WTC11 (cell line): ENCODE results near the gene EIF4E3.

Experiments
- ARID4B ChIP-seq: sonication (generic); formaldehyde crosslinking; IDR thresholded peaks from 2 replicates; pipeline ENCODE4 v1.8.0; 2023; ENCODE audit warnings: missing genetic modification reagents, mild to moderate bottlenecking, borderline replicate concordance
- CTCF ChIP-seq: fragments of 200-600 bp; IDR thresholded peaks from 2 replicates; pipeline ENCODE4 v1.8.0; 2022; ENCODE audit warnings: antibody characterized with exemption
- E2F5 ChIP-seq: sonication (generic); formaldehyde crosslinking; IDR thresholded peaks from 2 replicates; pipeline ENCODE4 v1.8.1; 2022; ENCODE audit warnings: mild to moderate bottlenecking, moderate library complexity, missing genetic modification reagents
- FOXK1 ChIP-seq: sonication (generic); formaldehyde crosslinking; IDR thresholded peaks from 2 replicates; pipeline ENCODE4 v1.8.0; 2022; ENCODE audit warnings: mild to moderate bottlenecking, moderate library complexity, missing genetic modification reagents
- HMGXB4 ChIP-seq: sonication (generic); formaldehyde crosslinking; IDR thresholded peaks from 2 replicates; pipeline ENCODE4 v1.8.1; 2023; ENCODE audit warnings: mild to moderate bottlenecking, moderate library complexity, missing genetic modification reagents
- JUN ChIP-seq: sonication (generic); formaldehyde crosslinking; IDR thresholded peaks from 2 replicates; pipeline ENCODE4 v1.8.0; 2023; ENCODE audit warnings: mild to moderate bottlenecking, missing genetic modification reagents
- MAX ChIP-seq: sonication (generic); formaldehyde crosslinking; IDR thresholded peaks from 2 replicates; pipeline ENCODE4 v1.8.0; 2022; ENCODE audit warnings: mild to moderate bottlenecking, missing genetic modification reagents
- MLX ChIP-seq: sonication (generic); formaldehyde crosslinking; IDR thresholded peaks from 2 replicates; pipeline ENCODE4 v1.8.1; 2023; ENCODE audit warnings: mild to moderate bottlenecking, missing genetic modification reagents, moderate library complexity
- NR1H2 ChIP-seq: sonication (generic); formaldehyde crosslinking; IDR thresholded peaks from 2 replicates; pipeline ENCODE4 v1.9.0; 2021; ENCODE audit warnings: mild to moderate bottlenecking, moderate library complexity, missing genetic modification reagents
- PREB ChIP-seq: sonication (generic); formaldehyde crosslinking; IDR thresholded peaks from 2 replicates; pipeline ENCODE4 v1.8.1; 2022; ENCODE audit warnings: mild to moderate bottlenecking, missing genetic modification reagents, moderate library complexity, borderline replicate concordance
- SMAD4 ChIP-seq: sonication (generic); formaldehyde crosslinking; IDR thresholded peaks from 2 replicates; pipeline ENCODE4 v1.8.0; 2022; ENCODE audit warnings: mild to moderate bottlenecking, missing genetic modification reagents
- USF1 ChIP-seq: sonication (generic); formaldehyde crosslinking; IDR thresholded peaks from 2 replicates; pipeline ENCODE4 v1.8.0; 2022; ENCODE audit warnings: mild to moderate bottlenecking, missing genetic modification reagents
- ZSCAN18 ChIP-seq: fragments of 250-450 bp; sonication (Bioruptor Pico); IDR thresholded peaks from 2 replicates; pipeline ENCODE4 v2.1.2; 2022; ENCODE audit warnings: mild to moderate bottlenecking, moderate library complexity

- TF ChIP-seq CTCF (no peak), MAX (CRISPR knock-in tag) (no peak), E2F5 (no peak), ARID4B (CRISPR knock-in tag) (no peak), SMAD4 (CRISPR knock-in tag) (no peak), PREB (no peak), NR1H2 (no peak), ZSCAN18 (CRISPR knock-in tag) (no peak), USF1 (CRISPR knock-in tag) (no peak), MLX (CRISPR knock-in tag) (no peak), FOXK1 (CRISPR knock-in tag) (no peak), JUN (no peak), HMGXB4 (CRISPR knock-in tag) (no peak)
Observed at GRCh38 chr3:71702131-71703024, 22.8 kb downstream of the EIF4E3 start.
